GM19452 (cell line): ENCODE data around the gene KCNC1.

Experiments
- ATAC-seq: cut with Tn5 transposase; IDR thresholded peaks from one replicate; pipeline ENCODE4 v1.9.1; 2021; ENCODE audit not compliant: unreplicated experiment

KCNC1 gene

GRCh38 chr11:17752144-17752543, 17.6 kb downstream of the KCNC1 start:
- no peak for ATAC-seq

DNA sequence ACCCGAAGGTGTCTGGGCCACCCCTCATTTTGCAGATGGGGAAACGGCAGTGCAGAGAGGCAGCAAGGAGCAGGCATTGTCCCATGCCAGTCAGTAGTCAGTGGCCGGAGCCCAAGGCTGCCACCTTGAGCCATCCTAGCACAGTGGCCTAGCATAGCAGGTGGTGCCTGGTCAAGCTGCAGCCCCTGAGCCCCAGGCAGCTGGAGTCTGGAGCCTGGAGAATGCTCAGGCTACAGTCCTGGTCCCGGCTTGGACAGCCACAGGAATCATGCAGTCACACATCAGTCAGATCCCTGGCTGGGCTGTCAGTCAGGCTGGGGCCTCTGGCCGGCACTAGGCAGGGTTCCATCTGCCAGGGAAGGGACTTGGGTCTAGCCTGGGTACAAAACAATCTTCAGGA, 18.6 kb downstream of the KCNC1 start:
- no peak for ATAC-seq

GRCh38 chr11:17753641-17754040, 19.1 kb downstream of the KCNC1 start:
- no peak for ATAC-seq

DNA sequence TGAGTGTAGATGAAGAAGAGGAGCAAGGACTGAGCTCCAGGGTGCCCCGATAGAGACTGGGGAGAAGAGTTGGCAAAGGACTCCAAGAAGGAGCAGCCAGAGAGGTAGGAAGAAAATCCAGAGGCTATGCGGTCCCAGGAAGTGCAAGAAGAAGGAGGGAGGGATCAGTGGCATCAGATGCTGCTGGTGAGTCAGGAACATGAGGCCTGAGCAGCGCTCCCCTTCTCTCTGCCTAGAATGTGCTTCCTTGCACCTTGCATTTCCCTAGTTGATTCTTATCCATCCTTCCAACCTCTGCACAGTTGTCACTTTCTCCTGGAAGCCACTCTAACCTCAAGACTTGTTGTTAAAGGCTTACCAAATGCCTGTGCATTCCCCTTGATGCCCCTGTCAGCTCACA, 21.3 kb downstream of the KCNC1 start:
- ATAC-seq: no peak

GRCh38 chr11:17760102-17761029, 25.8 kb downstream of the KCNC1 start:
- ATAC-seq: peak; percentile 78

DNA sequence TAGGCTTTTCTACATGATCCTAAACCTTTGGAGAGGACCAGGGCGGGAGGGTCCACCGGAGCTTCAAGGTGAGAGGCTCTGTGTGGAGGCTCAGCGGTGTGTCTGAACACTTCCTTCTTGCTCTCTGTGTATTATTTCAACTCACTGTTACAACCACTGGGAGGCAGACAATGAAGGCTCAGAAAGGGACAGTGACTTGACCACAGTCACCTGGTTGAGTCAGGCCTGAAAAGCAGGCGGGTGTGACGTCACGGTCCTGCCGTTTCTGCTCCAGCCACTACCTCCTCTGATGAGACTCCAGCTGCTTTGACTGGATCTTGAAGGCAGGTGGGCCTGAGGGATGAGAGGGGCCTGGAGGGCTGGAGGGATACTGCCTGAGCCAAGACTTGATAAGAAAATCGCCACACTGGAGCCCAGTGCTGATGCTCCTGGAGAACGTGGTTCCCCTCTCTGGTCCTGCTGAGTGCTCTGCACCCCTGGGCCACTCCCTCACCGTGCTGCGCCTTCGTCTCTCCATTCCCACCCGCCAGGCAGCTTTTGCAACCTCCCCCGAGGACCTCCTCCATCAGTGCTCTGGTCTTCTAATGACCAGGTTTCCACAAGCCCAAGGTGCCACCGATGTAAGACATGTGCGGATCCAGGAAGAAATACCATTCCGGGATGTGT, 27.9 kb downstream of the KCNC1 start:
- peak; percentile 67 for ATAC-seq

DNA sequence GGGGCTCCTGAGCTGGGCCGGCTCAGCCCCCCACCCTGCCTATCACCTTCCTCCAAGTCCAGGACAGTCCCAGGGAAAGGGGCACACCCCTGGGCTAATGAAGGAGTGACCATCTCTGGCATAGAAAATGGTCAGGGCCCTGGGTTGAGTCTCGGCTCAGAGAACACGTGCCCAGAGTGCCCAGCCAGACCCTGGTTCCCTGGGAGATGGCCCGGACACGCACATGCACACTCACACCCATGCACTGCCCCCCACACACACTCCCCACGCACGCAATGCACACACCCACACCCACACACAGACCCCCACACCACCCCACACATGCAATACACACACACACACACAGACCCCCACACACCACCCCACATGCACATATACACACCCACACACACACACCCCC, 28.7 kb downstream of the KCNC1 start:
- no peak for ATAC-seq

GRCh38 chr11:17763703-17764102, 29.1 kb downstream of the KCNC1 start:
- no peak for ATAC-seq

- ATAC-seq: no peak
Measured at GRCh38 chr11:17764446-17765218, 30.1 kb downstream of the KCNC1 start.

DNA sequence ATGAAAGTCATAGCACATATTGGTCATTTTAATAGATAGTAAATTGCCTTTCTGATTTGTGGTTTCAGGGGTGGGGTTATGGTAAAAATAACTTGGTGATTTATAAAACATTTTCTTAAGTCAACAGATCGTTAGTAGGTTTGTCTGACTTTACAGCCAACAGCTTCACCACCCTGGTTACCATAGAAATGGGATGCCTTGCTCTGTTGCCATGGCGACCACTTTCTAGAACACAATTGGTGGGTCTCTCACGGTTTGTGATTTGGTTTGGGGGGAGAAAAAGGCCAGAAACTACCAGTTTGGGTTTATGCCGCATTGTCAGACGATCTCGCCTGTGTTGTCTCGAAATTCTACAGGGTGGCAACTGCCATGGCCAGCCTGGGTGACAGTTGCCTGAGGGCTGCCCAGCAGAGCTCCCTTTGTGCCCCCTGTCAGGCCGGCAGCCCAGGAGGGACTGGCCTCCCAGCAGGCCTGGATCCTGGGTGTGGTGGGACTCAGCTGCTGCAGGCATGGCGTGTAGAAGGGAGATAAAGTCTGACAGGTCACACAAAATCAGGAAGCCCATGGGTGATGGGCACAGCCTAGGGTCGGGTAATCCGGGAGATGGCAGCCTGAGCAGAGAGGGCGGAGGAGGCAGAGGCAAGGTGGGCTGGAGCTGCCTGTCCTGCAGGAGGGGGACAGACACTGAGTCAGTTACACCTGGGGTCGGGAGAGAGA, 30.9 kb downstream of the KCNC1 start:
- no peak for ATAC-seq

- ATAC-seq: no peak
Measured at GRCh38 chr11:17766073-17766359, 31.4 kb downstream of the KCNC1 start.

- ATAC-seq: no peak
Measured at GRCh38 chr11:17766590-17766989, 32.0 kb downstream of the KCNC1 start.

- no peak for ATAC-seq
Measured at GRCh38 chr11:17767301-17767885, 32.8 kb downstream of the KCNC1 start.

GRCh38 chr11:17767914-17768313, 33.3 kb downstream of the KCNC1 start:
- ATAC-seq: no peak

DNA sequence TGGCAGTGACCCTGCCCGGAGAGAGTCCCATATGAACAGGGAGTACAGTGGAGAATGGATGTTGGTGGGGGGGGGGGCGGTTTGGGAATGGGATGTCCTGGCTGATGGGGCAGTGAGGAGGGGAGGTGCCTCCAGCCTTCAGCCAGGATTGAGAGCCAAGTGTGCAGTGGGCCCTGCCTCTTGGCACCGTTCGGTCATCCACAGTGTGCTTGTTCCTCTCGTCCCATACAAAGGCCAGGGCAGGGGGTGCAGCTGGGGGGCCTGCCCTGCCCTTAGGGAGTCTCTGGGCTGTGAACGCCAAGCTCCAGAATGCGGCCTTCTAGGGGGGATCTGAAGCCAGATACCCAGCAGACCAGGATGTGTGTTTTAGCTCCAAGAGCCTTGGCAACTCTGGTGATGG, 34.0 kb downstream of the KCNC1 start:
- ATAC-seq: no peak

- ATAC-seq: no peak
Measured at GRCh38 chr11:17769218-17769617, 34.6 kb downstream of the KCNC1 start.

DNA sequence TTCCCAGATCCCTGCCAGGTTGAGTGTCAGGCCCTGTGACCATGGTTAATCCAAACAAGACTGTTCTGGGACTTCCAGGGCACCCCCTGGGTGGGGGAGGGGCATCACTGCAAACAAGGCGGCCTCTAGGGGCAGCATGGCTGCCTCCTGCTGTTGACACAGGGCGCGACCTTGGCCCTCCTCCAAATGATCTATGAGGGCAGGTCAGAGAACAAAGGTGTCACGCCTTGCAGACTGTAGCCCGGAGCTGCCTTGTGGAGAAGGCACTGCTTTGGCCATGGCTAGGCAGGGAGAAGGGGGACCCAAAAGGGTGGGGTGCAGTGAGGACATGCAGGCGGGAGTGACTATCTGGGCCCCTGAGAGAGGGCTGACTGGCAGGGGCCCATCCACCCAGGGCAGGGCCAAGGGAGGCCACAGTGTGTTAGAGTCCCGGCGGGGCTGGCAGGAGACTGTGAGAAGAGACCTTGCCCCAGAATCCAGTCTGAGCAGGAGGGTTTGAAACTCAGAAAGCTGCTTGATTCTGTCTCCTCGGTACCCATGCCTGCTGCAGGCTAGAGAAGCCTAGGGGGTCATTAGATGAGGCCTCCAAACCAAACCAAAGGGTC, 35.6 kb downstream of the KCNC1 start:
- ATAC-seq: no peak

DNA sequence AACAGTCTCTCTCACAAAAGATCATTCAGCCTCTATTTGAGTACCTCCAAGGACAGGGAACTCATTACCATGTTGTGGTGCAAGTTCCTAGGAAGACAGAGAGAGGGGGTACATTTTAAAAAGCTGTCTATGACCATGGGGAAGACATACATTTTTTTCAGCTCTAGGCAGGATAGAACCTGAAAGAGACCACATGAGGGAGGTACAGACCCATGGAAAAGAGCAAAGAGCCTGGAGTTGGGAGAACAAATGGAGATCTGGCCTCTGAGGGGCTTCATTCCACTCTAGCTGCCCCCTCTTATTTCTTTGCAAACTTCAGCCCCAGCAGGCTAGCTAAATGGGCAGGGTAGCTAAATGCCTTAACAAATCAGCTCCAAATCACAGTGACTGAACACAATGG, 36.3 kb downstream of the KCNC1 start:
- ATAC-seq: no peak

- no peak for ATAC-seq
Measured at GRCh38 chr11:17771415-17771814, 36.8 kb downstream of the KCNC1 start.

- no peak for ATAC-seq
Measured at GRCh38 chr11:17771841-17772401, 37.3 kb downstream of the KCNC1 start.
